GM21576 (cell line): ENCODE measurements around the gene EEF1A2.

ENCODE experiments used
- ATAC-seq: cut with Tn5 transposase; IDR thresholded peaks from one replicate; pipeline ENCODE4 v1.9.1; 2021; ENCODE audit warnings: mild to moderate bottlenecking, moderate library complexity; ENCODE audit not compliant: unreplicated experiment

The EEF1A2 gene

DNA sequence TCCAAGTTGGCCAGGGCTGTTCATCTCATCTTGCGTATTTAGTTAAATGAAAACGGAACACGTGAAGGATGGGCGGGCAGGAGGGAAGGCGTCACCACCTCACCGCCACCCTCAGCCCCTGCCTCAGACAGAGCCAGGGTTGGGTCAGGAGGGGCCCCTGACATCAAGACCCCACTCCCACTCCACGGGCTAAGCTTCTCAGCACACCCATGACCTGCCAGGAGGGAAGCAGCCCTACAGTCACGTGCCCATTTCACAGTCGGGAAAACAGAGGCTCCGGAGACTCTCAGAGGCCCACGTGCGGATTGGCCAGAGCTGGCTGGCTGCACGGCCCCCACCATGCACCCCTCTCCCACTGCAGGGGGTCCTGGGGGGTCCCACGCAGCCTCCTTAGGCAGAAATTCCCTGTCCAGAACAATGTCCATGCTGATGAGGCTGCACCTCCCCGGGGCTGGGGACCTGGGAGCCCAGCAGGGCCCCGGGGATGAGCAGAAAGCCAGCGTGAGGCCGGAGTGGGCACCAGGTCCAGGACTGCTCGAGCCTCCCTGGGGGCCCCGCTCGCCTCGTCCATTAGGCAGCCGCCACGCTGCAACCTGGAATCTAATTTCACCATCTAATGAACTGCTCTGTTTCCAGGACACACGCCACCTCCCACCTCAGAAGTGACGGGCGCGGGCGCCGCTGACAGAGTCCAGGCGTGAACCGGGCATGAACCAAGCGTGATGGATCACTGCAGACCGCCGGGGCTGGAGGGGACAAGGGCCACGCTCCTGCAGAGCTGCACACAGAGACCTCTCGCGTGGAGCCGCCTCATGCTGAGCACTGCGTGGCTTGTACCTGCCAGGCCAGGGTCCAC lies 42.2 kb downstream of the EEF1A2 start:
- ATAC-seq = no peak

DNA sequence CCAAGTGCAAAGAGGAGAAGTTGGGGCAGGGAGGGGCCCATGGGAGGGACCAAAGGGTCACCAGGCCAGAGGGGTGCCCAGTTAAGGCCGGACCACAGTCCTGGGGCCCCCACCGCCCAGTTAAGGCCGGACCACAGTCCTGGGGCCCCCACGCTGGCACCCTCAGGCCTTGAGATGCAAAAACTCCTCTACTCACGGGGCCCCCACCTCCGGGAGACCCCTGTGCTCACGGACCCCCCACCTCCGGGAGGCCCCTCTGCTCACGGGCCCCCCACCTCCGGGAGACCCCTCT lies 43.4 kb downstream of the EEF1A2 start:
- no peak for ATAC-seq

DNA sequence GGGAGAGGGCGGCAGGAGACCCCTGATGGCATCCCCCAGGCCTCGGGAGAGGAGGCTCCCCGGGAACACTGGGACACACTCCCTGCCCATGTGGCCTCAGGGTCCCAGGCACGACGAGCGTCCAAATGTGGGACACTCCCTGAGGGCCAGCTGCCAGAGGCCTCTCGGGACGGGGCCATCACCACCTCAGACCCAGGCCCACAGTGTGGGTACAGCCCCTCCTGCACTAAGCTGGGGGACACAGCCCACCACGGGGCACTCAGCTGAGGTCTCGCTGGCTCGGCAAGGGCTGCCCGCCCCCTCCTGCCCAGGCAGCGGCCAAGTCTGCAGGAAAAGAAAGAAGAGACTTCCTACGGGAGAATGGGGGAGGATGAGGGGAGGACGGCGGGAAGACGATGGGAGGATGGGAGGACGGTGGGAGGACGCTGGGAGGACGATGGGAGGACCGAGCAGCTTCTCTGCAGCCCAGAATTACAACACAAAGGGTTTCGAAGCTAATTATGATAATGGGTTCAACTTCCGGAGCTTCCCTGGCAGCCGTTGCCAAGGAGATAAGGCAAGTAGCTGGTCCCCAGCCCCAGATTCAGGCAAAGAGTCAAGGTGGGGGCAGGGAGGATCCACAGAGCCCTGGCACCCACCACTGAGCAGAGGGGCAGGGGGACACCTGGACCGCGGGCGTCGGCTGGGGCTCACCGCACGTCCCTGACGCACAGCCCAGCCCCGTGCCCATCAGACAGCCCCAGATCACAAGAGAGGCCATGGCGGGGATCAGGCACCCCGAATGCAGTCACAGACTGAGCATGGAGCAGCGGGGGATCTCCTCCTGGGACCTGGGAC lies 43.9 kb downstream of the EEF1A2 start:
- no peak for ATAC-seq

DNA sequence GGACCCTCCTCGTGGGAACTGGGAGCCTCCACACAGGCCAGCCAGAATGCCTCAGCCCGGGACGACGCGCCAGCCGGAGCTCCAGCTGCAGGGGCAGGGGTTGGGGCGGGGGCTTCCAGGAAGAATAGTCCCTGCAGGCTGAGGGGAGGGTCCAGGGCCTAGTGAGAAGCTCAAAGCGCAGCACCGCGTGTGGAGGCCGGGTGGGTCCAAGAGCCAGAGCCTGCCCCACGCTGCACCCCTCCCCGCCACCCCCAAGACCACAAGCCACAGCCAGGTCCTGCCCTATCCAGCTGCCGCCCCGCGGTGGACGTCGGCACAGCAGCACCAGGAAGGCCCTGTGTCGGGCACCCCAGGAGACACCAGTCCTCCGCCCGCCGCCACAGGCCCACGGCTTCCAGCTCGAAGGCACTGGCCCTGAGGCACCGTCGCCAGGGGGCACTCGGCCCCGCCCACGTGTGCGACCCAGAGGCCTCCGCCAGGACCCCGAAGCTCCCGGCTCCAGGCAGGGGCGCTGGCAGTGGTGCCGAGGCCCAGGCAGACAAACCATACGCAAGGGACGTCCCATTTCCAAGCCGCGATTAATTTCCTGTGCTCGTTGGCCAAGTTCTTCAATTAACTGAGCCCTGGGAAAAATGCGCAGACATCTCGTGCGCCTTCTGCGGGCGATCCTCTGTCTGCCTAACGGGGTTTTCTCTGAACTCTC lies 45.9 kb downstream of the EEF1A2 start:
- no peak for ATAC-seq

DNA sequence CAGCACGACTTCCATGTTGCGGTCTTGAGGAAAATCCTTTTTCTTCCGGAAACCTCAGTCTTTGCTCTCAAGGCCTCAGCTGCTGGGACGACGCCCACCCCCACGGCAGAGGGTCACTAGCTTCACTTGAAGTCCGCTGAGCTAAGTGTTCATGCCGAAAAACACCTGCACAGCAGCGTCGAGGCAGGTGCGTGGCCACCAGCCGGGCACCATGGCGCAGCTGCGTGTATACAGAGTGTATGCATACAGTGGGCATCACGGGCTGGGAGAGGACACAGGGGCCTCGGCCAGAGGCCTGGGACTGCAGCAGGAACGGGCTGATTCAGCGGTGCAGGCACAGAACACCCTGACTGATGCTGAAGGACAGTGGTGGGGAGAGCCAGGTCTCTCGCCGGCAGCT lies 46.5 kb downstream of the EEF1A2 start:
- no peak for ATAC-seq

DNA sequence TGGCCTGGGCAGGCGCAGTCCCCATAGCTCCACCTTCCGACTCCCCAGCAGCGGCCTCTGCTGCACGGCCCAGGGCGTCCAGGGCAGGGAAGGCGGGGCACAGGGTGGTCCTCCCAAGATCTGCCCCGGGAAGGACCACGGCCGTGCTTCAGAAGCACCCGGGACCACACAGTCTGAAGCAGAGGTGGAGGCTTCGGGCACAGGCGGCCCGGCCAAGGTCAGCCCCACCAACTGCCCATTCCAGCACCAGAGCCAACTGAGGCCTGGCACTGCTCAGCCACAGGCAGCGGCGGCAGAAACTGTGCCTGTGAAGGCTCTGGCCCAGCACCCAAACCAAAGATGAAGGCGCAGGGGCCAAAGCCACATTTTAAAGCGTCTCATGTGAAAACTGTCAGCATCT lies 47.1 kb downstream of the EEF1A2 start:
- no peak for ATAC-seq

DNA sequence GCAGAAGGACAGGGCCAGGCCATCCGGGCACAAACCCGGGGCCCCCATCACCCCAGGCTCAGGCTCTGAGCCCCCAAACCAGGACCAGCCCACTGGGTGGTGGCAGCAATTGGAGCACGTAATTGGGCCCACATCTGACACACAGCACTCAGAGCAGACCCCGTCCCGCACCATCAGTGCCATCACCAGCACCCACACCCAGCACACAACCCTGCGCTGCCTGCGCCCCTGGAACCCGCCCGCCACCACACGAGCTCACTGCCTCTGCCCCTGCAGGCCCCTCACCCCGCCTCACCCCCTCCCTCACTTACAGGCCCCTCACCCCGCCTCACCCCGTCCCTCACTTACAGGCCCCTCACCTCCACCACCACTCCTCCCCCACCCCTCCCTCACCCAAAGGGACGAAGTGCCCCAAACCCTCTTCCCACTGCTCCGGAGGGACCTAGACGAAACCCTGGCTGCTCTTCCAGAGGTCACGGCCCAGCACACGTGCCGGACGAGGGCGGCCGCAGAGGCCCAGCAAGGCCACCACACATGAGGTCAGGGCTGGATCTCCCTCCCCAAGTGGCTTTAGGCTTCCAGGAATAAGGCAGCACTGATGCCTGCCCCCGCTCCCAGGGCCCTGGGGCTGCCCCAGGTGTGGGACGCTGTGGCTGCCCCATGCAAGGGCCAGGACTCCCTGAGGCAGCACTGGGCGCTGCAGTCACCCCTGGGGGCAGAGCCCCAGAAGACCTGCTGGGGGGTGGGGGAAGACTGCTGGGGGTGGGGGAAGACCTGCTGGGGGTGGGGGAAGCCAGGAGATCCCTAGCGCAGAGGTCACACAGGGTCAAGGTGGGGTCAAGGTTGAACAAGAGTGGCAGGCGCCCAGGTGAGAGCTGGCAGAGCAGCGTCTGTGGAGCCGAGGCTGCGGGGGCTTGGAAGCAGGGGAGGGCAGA lies 48.8 kb downstream of the EEF1A2 start:
- ATAC-seq = no peak

DNA sequence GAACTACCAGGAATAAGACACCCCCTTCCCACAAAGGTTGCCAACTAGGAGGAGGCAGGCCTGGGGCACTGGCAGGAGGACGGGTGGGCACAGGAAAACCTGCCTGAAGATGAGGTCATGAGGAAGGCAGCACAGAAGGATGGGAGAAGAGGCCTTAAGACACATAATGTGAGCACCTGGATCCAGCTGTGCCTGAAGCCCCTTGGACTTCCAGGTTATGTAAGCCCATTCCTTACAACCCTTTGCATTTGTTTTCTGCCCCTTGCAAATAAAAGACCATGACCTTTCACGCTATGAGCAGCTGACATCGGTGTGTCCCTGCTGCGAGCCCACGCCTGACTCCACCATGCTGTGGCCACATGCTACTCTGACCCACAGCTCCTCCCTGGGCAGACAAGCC lies 49.9 kb downstream of the EEF1A2 start:
- ATAC-seq = no peak

DNA sequence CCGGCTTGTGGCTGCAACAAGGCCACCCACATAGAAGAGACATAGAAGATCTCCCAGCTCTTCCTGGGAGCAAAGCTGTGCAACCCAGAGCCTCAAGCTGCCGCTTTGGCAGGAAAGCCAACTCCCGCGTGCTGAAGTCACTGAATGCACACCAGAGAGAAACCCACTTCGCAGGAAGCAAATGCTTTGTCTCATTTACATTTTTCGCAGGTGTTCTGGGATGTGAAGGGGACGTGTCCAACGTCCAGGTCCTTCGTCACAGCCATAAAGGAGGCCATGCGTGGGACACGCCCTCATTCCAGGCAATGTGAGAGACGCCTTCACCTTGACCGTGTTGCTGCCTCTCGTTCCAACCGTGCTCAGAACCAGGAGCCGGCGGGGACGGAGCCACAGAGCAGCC lies 50.9 kb downstream of the EEF1A2 start:
- no peak for ATAC-seq

DNA sequence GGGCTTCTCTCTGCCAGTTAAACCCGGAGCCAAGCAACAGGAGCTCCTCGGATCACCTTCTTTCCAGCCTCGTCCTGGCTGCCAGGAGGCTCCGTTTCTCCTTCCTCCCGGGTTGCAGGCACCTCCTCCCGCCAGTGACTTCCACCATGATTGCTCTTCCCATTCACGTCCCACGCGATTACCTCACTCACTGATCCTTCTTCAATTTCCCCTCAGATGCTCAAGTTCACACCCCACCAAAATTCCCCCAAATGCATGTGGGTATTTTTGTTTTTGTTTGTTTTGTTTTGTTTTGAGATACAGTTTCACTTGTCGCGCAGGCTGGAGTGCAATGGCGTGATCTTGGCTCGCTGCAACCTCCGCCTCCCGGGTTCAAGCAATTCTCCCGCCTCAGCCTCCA lies 51.6 kb downstream of the EEF1A2 start:
- no peak for ATAC-seq

DNA sequence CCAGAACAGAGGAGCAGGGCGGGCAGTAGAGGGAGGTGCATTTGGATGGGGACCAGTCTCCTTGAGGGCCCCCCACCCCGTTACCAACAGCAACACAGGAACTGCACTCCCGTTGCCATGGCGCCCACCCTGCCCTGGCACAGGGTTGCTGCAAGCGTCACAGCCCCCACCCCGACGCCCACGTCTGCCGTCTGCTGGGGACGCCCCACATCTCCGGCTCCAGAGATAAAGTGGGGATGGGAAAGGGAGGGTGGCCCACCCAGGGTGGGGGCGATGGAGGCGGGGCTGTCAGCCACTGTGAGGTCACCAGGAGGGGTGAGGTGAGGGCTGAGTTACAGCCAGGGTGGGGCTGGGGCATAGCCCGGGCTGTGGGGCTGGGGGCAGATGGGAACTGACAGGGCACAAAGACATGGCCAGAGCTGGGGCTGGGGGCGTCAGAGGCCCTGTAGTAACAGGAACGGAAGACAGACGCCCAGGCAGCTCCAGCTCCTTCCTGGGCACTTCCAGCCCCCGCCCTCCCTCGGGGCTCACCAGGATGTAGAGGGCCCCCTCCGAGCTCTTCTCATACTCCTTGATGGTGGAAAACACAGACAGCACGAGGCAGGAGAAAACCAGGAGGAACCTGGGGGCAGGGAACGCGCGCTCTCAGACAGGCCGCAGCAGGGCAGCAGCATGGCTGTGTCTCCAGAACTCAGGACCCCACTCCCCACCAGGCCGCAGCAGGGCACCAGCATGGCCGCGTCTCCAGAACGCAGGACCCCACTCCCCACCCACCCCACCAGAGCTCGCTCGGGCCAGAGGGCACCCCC lies 52.5 kb downstream of the EEF1A2 start:
- no peak for ATAC-seq

DNA sequence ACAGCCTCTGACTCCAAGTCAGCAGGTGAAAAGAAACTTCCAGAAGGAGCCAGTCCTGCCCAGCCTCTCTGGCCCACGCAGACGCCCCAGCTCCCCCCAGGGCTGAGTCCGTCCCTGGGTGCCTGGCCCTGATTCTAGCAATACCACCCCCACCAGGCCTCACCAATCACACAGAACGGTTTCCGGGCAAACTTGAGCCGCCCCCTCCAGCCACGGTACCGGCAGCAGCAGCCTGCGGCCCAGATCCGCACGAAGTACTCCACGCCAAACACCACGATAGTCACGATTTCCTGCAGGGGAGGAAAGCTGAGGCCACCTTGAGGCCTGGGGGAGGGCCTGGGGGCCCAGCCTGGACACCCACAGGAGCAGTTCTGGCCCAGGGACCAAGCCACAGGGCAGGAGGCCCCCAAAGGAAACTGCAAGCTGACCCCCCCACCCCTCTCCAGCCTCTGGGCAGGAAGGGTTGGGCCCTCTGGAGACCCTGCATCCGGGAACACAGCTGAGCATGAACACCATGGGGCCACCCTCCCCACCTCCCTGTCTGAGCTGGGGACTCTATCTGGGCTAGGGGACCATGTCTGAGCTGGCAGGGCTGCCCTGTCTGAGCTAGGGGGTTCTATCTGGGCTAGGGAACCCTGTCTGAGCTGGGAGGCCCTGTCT lies 53.7 kb downstream of the EEF1A2 start:
- no peak for ATAC-seq

DNA sequence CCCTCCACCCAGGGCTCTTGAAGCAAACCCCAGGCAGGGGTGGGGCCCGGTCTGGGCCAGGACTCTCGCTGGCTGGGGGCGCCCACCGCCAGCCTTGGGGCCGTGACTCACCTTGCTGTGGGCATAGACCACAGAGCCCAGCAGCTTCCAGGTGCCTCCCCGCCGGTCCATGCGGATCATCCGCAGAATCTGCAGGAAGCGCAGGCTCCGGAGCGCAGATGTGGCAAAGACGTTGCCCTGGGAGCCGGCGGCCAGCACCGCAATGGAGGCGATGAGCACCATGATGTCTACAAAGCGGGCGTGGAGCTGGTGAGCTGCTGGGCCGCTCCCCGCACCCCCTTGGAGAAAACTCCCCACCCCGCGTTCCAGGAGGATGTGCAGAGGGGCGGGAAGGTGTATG lies 54.3 kb downstream of the EEF1A2 start:
- ATAC-seq = no peak

DNA sequence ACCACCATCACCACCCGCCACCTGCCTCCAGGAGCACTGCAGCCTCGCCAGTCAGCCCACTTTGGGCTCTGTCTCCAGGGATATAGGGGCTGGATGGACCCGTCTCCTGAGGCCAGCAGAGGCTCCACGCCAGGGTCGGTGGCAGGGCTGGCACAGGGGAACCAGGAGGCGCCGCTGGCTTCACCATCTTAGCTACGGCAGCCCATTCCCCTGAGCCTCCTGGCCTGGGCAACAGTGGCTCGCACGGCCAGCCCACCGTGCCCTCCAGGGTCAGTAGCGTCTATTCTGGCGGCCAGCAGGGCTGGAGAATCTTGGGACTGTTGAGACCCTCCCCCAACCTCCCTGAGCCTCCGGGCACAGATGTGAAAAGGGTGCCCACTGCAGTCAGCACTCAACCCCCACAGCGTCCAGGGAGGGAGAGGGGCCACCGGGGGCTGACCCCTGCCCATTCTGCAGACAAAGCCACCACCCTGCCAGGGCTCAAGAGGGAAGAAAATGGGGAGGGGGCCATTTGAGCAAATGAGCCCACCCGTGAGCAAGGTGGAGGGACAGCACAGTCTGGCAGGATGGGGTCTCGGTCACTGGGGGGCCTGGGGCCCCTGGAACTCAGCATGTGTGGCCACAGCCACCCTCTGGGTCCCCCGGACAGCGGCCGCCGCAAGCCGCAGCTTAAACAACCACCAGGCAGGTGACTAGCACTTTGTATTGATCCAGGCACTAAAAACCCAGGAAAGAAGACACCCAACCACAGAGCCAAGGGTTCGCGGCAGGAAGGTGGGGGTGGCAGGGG lies 55.1 kb downstream of the EEF1A2 start:
- ATAC-seq = no peak

DNA sequence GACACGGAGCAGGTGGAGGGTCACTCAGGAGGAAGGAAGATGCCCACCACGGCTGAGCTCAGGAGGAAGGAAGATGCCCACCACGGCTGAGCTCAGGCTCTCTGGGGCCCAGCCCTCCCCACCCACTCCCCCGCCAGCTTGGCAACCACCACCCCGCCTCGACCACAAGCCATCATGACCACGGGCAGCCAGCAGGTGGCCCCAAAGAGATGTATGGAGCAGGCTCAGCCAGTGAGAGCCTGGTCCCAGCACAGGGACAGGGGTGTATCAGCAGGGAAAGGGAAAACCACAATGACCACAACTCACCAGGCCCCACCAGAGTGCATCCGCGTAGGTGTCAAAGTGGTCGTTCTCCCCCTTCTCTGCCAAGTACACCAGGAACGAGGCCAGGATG lies 56.8 kb downstream of the EEF1A2 start:
- ATAC-seq = no peak

DNA sequence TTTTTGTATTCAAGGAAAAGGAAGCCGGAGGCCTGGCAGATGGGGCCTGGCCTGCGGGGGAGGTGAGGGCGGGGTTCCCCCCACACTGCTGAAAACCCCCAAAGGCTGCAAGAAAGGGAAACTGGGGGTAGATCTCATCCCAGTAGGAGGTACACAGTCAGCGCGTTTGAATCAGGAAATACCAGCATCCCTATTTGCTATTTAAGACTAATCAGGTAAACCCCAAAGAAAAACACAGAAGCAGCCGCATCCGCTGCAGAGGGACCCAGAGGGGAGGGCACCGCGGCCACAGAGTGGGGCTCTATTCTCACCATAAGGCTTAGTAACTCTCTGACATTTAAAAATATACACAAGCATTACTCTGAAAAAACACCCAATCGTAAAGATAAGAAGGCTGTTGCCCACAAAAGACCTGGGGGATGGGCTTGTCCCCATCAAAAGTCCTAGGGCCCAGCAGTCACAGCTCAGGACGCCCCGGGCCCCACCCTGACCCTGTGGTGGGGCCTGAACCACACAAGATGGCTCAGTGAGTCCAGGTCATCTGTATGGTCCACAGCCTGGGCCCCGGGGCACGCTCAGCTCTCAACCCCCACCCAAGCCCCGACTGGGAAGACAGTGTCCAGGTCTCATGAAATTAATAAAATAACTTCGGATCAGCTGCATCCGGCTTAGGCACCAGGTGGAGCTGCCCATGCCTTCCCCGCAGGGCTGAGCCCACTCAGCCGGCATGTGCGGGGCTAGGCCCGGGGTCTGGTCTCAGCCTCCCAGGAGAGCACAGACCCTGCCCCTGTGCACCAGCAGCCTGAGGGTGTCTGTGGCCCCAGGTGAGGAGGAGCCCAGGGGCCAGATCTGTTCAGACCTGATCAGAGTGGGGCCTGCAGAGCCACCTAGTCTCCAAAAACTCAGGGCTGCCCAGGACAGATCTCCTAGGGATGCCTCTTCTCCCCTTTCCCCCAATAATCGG lies 57.5 kb downstream of the EEF1A2 start:
- ATAC-seq = no peak

DNA sequence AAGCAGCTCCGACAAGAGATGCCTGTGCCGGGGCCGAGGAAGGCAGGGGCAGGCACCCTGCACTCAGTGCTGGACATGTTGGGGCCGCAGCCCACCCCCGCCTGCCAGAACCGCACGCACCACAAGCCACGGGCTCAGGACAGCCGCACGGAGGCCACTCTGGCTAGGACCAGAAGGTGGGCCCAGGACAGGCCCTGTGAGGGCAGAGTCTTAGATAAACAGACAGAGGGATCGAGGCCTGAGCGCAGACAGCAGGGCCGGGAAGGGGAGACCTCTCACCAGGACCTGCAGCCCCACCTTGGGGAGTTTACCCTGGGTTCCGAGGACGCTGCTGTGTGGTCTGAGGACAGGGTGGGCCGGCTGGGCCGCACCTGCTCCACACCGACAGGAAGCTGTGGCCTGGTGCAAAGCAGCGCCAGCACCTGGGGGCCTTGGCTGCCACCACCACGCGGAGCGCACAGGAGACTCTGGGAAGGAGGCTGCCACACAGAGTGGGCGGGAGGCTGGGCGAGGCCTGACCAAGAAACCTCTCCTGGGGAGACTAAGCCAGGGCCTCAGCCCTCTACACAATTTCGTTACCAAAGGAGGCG lies 58.4 kb downstream of the EEF1A2 start:
- ATAC-seq = no peak
